Stimulated activated naive B cell treated with anti-CD40 and anti-IgM and Interleukin-4, amounts not matched to agents 10 μg/mL and 1 μg/mL and 100 μg/mL, for 72 hours (primary cell): ENCODE data around the gene USH1G.

Source experiments
- ATAC-seq, 2 donors: fragments of 150-1000 bp; cut with Tn5 transposase; replicated peaks; 2 replicates each; pipeline ENCODE4 v1.10.0; 2021; ENCODE audit warnings: moderate library complexity in 1 of 2
- DNase-seq: peaks from one replicate; pipeline ENCODE4 v3.0.0; 2021
- H3K27ac Mint-ChIP-seq: one replicate; pipeline ENCODE4 v1.8.0; 2022; ENCODE audit warnings: mild to moderate bottlenecking, mixed read lengths
- H3K27me3 Mint-ChIP-seq, 2 donors: one replicate each; pipeline ENCODE4 v1.8.0; 2022; ENCODE audit warnings: mixed read lengths in 2 of 2
- H3K36me3 Mint-ChIP-seq, 2 donors: one replicate each; pipeline ENCODE4 v1.8.0; 2022; ENCODE audit warnings: mixed read lengths in 2 of 2, mild to moderate bottlenecking in 1 of 2
- H3K4me1 Mint-ChIP-seq, 2 donors: one replicate each; pipeline ENCODE4 v1.8.0; 2022; ENCODE audit warnings: mixed read lengths in 2 of 2, mild to moderate bottlenecking in 1 of 2
- H3K4me3 Mint-ChIP-seq, 2 donors: one replicate each; pipeline ENCODE4 v1.8.0; 2022; ENCODE audit warnings: mild to moderate bottlenecking in 2 of 2, mixed read lengths in 2 of 2, moderate library complexity in 1 of 2
- H3K9me3 Mint-ChIP-seq, 2 donors: one replicate each; pipeline ENCODE4 v1.8.0; 2022; ENCODE audit warnings: mixed read lengths in 2 of 2, mild to moderate bottlenecking in 1 of 2

Gene USH1G

DNA sequence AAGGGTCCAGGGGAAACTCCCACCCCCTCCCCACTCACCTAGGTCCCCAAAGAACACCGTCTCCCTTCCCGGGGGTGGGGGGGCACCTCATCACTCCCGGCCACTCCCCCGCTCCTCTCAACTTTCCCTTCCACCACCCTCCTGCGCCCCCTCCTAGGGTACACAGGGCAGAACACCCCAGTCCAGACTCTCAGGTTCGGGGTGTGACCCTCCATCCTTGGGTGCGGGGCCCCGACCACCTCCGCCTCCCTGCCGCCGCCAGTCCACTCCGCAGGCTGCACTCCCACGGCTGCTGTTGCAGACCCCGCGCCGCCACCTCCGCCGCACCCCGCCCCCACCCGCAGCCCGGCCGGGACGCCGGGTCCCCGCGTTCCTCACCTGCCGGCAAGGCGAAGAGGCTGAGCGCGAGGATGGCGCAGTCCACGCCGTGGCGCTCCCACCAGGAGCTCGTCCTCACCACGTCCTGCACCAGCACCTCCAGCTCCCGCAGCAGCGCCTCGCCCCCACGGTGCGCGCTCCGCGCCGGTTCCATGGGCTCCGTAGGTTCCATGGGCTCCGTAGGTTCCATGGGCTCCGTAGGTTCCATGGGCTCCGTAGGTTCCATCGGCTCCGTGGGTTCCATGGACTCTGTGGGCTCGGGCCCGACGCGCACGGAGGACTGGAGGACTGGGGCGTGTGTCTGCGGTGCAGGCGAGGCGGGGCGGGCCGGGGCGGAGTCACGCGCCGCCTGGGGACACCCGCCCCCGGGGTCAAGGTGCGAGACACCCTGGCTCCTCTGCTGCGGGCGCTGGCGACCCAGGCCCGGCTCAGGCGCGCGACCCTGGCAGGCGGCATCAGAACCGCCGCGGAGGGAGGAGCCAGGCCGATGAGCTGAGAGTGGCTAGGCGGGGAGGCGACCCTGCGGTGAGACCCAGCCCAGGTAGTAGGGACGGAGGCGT is 29.8 kb downstream of the USH1G start, which contains the start of gene FADS6:
Gene FADS6 (minus strand): TSS at position 660 of the 938 bp plus-strand sequence. CDS start 38 bp downstream, at position 622.
- DNase-seq (no peak), ATAC-seq (peak; percentile 27 to 45)
- Mint-ChIP-seq H3K27me3 (peaks cover 55 to 74% of the 10 kb centered on the region in 2 donors), H3K4me3 (peak within 1 kb of the TSS; percentile 71 to 78), H3K9me3 (no peaks in the 10 kb centered on the region), H3K27ac (no peak within 1 kb of the TSS), H3K36me3 (no peaks in the 10 kb centered on the region), H3K4me1 (peaks cover 5 to 14% of the 10 kb centered on the region in 2 donors)

DNA sequence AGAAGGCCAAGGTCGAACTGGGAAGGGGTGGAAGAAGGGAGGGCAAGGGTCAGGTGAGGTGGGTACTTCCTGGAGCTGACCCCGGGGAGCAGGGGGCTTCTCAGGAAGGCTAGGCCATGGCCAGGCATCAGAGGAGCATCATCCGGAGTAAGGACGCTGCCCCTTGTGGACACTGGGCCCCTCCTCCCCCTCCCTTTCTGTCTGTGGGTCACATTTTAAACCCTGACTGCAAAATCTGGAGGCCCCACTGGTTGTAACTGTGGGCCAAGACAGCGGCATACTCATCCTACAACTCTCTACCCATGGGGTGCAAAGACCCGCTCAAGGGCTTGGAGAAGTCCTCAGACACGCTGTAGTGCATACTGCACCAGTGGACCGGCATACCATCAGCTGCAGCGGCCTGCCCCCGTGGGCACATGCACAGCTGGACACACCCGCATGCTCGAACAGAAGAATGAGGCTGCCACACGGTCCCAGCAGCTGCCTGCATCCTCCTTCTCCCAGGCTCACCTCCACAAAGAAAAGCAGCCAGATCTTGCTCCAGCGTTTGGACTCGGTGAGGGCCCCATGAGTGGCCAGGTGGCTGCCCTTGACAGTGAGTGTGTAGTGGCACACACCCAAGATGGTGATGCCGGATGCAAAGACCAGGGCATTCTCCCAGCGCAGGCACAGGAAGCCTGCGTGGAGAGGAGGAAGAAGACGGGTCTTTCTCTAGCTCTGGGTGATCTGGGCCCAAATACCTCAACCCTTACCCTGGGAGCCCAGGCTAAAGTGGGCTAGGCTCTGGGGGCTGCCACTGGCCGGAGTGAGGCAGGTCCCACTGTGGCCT is 30.8 kb downstream of the USH1G start:
- H3K4me1 Mint-ChIP-seq: peaks cover 5 to 14% of the 10 kb centered on the region in 2 donors
- ATAC-seq (no peak), DNase-seq (no peak)
- H3K9me3 Mint-ChIP-seq: no peaks in the 10 kb centered on the region
- no peak overlapping the region for H3K4me3 Mint-ChIP-seq
- no peaks in the 10 kb centered on the region for H3K36me3 Mint-ChIP-seq
- peaks cover 57 to 77% of the 10 kb centered on the region in 2 donors for H3K27me3 Mint-ChIP-seq
- no peak overlapping the region for H3K27ac Mint-ChIP-seq

DNA sequence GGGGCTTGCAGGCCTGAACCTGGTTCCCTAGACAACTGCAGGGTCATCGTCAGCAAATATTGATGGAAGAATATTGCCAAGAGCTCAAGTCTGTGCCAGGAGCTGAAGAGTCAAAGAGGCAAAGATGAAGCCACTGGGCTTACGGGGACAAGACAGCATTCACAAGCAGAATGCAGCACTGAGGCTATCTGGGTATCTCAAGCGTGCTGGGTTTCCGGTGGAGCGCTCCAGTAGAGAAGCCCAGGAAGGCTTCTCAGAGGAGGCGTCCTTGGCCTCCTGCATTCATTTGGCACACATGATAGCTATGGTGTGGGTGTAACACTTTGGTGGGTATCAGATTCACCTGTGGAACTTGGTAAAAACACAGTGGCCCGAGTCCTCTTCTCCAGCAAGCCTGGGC is 32.5 kb downstream of the USH1G start:
- Mint-ChIP-seq H3K9me3 (no peaks in the 10 kb centered on the region), H3K27ac (no peak overlapping the region), H3K4me1 (peaks cover 5 to 14% of the 10 kb centered on the region in 2 donors), H3K4me3 (no peak overlapping the region), H3K27me3 (peaks cover 53 to 76% of the 10 kb centered on the region in 2 donors), H3K36me3 (no peaks in the 10 kb centered on the region)
- ATAC-seq (no peak), DNase-seq (no peak)

DNA sequence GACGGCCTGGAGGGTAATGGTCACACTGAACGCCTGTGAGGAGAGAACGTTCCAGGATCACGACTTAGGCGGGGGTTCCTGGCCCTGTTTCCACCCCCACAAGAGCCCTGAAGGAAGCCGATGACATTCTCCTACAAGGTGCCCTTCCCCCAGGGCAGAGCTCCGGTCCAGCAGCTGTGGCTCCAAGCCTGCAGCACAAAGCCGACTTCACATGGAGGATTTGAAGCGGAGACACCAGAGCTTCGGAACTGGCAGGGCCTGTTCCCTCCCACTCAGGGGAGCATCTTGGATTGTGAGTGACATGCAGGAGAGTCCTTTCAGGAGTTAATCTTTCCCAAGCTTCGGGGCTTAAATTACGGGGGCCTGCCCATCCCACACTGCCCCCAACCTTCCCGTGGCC is 34.6 kb downstream of the USH1G start:
- DNase-seq: no peak
- Mint-ChIP-seq H3K36me3 (no peaks in the 10 kb centered on the region), H3K9me3 (no peaks in the 10 kb centered on the region), H3K4me3 (no peak overlapping the region), H3K4me1 (peaks cover 3 to 8% of the 10 kb centered on the region in 2 donors), H3K27ac (no peak overlapping the region), H3K27me3 (peaks cover 49 to 74% of the 10 kb centered on the region in 2 donors)
- ATAC-seq: no peak

DNA sequence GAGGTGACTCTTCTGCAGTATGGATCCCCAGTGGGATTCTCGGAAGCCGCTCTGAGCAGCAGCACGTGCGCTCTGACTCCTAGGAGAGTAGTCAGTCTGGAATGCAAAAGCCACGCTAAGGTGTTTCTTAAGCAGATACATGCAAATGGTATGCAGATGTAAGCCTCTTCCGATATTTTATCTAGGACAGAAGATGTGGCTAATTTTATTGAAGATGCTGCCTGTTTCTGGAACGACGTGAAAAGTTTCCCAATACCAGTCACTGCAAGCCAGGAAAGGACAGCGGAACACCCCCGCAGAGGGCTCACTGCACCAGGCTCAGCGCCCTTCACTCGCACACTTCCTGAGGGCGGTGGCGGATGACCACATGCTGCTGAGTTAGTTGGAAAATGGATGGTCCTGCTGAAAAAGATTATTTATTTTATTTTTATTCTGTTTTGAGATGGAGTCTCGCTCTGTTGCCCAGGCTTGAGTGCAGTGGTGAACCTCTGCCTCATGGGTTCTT is 39.8 kb downstream of the USH1G start:
- no peak for ATAC-seq
- Mint-ChIP-seq H3K4me1 (no peaks in the 10 kb centered on the region), H3K36me3 (no peaks in the 10 kb centered on the region), H3K4me3 (no peak overlapping the region), H3K9me3 (no peaks in the 10 kb centered on the region), H3K27ac (no peak overlapping the region), H3K27me3 (peaks cover 41 to 62% of the 10 kb centered on the region in 2 donors)
- no peak for DNase-seq

DNA sequence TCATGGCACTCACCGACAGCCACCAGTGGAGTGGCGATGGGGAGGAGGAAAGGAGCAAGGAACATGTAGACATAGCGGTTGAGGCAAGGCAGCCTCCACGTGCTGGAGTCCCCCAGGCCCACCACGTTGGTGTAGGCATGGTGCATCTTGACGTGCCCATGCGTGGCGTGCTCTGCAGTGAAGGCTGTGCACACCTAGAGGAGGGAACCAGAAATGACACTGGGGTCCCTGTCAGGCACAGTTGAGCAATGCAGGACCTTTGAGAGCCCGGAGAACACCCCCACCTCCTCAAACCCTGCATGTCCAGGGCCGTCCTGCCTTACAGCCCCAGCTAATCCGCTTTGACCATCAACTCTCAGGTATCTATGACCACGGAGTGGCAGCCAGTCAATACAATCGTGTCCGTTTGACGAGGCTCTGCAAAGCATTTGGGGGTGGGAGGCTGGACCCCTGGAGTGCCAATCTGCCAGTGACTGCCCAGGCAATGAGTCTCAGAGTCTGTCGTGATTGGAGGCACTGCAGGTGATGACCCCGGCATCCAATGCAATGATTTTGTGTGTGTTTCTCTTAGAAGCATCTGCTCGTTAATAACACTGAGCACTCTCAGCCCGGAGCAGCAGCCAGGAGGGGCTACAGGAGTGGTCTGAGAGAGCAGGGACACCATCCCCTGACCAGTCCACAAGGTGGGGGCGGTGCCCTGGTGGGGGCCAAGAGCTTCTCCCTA is 40.4 kb downstream of the USH1G start:
- Mint-ChIP-seq H3K4me3 (no peak overlapping the region), H3K27ac (no peak overlapping the region), H3K9me3 (no peaks in the 10 kb centered on the region), H3K36me3 (no peaks in the 10 kb centered on the region), H3K4me1 (no peaks in the 10 kb centered on the region), H3K27me3 (peaks cover 41 to 63% of the 10 kb centered on the region in 2 donors)
- DNase-seq (no peak), ATAC-seq (no peak)

DNA sequence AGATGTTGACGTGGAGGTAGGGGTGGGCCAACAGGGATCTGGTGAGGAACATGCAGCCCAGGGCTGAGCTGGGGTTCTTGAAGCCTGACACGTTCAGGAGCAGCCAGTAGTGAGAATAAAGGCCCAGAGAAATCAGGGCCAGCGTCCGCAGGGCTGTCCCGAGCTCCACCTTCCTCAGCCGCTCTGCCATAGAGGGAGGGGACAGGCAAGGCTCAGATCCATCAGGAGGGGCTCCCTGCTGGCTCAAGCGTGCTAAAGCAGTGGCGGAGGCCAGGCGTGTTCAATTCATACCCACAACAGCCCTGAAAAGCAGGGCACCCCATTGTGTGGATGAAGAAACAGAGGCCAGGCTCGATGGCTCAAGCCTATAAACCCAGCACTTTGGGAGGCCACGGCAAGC is 42.0 kb downstream of the USH1G start:
- H3K4me3 Mint-ChIP-seq: no peak overlapping the region
- H3K36me3 Mint-ChIP-seq: no peaks in the 10 kb centered on the region
- no peaks in the 10 kb centered on the region for H3K9me3 Mint-ChIP-seq
- DNase-seq (no peak), ATAC-seq (no peak)
- no peaks in the 10 kb centered on the region for H3K4me1 Mint-ChIP-seq
- no peak overlapping the region for H3K27ac Mint-ChIP-seq
- H3K27me3 Mint-ChIP-seq: peaks cover 31 to 54% of the 10 kb centered on the region in 2 donors

DNA sequence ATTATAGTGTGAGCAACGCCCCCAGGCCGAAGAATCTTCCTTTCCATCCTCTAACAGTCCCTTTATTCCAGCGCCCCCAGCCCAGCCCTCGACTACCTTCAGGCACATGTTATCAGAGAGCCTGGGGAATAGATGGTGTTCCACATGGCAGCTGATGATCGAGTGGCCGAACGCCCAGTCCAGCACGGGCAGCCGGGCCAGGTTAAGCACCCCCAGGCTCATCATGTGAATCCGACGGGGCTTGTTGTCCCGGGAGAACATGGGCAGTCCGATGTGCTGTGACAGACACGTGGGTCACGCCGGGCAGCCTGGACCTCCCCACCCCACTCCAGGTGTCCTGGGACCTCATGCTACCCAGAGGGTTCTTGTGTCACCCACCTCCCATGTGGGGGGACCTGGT is 43.7 kb downstream of the USH1G start:
- no peak overlapping the region for H3K27ac Mint-ChIP-seq
- H3K9me3 Mint-ChIP-seq: no peaks in the 10 kb centered on the region
- peaks cover 19 to 39% of the 10 kb centered on the region in 2 donors for H3K27me3 Mint-ChIP-seq
- no peaks in the 10 kb centered on the region for H3K4me1 Mint-ChIP-seq
- H3K4me3 Mint-ChIP-seq: no peak overlapping the region
- H3K36me3 Mint-ChIP-seq: no peaks in the 10 kb centered on the region
- ATAC-seq (no peak), DNase-seq (no peak)

DNA sequence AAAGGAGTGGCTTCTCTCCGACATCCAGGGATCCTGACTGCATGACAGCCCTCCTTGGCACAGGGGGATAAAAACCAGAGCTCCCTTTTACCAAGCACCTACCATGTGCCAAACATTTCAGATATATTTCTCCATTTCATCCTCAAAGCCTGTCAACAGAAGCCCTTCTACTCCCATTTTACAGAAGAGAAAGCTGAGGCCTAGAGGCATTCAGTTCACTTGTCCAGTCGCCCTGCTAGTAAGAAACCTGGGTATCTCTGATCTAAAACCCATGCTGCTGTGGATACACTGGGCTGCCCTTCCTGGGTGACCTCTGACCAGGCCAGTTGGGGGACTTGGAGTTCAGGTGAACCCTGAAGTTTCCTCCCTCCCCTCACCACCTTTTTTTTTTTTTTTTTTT is 44.4 kb downstream of the USH1G start:
- H3K4me1 Mint-ChIP-seq: peaks cover 5% of the 10 kb centered on the region in 2 donors
- no peaks in the 10 kb centered on the region for H3K9me3 Mint-ChIP-seq
- ATAC-seq (no peak), DNase-seq (no peak)
- no peak overlapping the region for H3K27ac Mint-ChIP-seq
- no peaks in the 10 kb centered on the region for H3K36me3 Mint-ChIP-seq
- peaks cover 17 to 33% of the 10 kb centered on the region in 2 donors for H3K27me3 Mint-ChIP-seq
- no peak overlapping the region for H3K4me3 Mint-ChIP-seq

DNA sequence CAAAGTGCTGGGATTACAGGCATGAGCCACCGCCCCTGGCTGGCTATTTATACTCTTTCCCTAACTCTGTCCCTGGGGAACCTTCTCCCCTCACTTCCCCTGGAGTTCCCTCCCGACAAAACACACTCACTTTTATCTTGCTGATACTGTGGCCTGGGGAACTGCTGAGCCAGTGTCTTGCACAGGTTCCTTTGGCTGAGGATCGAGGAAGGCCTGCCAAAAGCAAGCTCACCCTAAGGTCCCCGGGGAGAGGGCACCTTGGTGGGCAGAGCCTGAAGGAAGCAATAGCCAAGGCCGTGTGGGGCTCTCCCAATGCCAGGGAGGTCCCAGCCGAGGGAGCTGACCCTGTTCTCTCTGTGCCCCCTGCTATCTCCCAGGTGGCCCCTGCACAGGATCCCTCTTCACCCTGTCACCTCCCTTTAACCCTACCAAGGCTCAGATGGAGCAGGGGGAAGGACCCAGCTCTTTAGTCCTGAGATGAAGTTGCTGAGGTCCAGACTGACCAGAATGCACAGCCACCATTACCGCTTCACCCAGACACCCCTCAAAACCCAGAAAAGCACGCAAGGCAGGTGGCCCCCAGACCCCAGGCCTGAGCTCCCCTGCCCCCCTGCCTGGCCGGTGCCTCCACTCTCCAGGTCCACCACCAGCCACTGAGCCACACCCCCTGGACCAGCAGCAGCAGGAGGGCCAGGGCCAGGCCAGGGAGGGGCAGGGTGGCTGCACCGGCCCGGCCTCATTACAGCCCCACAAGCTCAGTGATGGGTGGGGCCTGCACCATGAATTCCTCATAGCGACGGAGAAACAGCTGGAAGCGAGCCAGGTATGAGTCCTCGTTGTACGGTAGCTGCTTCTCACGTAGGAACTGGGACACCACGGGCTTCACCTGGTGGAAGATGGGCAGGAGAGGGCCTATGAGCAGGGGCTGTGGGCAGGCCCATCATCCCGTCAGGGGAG is 45.2 kb downstream of the USH1G start:
- no peaks in the 10 kb centered on the region for H3K9me3 Mint-ChIP-seq
- peaks cover 5 to 6% of the 10 kb centered on the region in 2 donors for H3K4me1 Mint-ChIP-seq
- no peak overlapping the region for H3K4me3 Mint-ChIP-seq
- DNase-seq (no peak), ATAC-seq (no peak)
- H3K27ac Mint-ChIP-seq: peak overlapping the region; percentile 87
- peaks cover 13 to 28% of the 10 kb centered on the region in 2 donors for H3K27me3 Mint-ChIP-seq
- H3K36me3 Mint-ChIP-seq: no peaks in the 10 kb centered on the region

DNA sequence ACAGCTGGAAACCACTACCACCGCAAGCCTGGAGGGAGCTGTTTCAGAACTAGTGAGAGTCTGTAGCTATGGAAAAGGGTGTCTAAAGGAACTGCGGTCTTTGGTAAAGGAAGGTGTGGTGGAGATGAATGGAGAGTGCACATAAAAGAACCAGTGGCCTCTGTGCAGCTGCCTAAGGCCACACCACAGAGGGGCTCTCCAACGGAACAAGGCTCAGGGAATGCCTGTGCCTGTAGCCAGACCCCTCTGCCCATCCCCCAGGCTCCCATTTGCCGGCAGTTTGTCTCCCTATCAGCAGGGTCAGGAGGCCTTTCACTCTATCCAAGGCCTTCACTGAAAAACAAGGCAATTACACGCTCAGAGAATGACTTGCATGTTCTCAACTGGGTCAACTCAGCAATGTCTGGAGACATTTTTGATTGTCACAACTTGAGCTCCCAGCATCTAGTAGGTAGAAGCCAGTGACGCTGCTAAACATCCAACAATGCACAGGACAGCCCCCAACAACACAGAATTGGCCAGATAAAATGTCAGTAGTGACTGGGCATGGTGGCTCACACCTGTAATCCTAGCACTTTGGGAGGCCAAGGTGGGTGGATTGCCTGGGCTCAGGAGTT is 47.0 kb downstream of the USH1G start:
- H3K36me3 Mint-ChIP-seq: no peaks in the 10 kb centered on the region
- H3K27ac Mint-ChIP-seq: no peak overlapping the region
- H3K4me1 Mint-ChIP-seq: peaks cover 14 to 20% of the 10 kb centered on the region in 2 donors
- H3K27me3 Mint-ChIP-seq: peaks cover 9 to 13% of the 10 kb centered on the region in 2 donors
- no peak for DNase-seq
- no peak overlapping the region for H3K4me3 Mint-ChIP-seq
- no peak for ATAC-seq
- no peaks in the 10 kb centered on the region for H3K9me3 Mint-ChIP-seq

DNA sequence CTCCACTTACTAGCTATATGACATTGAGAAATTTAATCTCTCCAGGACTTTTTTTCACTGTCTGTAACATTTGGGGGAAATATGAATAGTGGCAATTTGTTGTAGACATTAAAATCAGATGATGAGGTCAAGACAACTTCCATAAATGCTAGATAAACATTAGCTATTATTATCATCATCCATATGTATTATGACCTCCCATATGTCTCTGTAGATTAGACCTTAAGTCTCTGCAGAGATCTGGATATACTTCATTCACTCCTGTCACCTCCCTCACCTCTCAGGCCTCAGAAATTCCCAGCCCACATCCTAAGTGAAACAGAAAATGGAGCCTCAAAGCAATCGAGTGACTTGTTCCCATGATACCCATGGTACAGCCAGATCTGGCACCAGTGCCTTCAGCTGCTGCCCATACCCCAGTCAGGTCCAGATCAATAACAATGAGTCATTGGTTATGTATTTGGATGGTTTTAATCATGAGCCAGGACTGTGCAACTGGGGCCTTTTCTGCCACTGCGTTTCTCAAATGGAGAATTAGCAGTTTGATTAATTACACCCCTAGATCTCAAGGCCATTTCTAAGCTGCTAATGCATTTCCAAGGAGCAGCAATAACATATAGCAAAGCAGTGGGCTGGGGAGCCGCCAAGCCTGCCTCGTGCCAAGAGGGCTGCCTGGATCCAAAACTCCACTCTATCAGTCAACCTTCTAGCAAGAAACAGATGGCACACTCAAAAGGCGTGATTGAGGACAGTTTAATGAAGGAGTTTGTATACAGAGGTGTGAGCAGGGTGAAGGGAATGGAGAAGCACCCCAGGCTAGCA is 47.7 kb downstream of the USH1G start:
- Mint-ChIP-seq H3K27ac (no peak overlapping the region), H3K9me3 (no peaks in the 10 kb centered on the region), H3K4me1 (peaks cover 14 to 22% of the 10 kb centered on the region in 2 donors), H3K36me3 (no peaks in the 10 kb centered on the region), H3K4me3 (no peak overlapping the region), H3K27me3 (peaks cover 6 to 9% of the 10 kb centered on the region in 2 donors)
- ATAC-seq (no peak), DNase-seq (no peak)
